ENCODE data around the gene TUNAR. TPM values are rescaled to one million over a fixed set of nuclear protein-coding genes. Genes with fewer than 3 reads are reported as not detected.

Gene TUNAR
- total RNA-seq, 1 experiment from 2014 or later, result 0.10 TPM

- BruUV-seq (replicated peaks), result no TSS peak
- Histone ChIP-seq H3K4me3 (ENCODE audit: low read depth in 2 of 2, low read length in 2 of 2) (no peak overlapping the region), H3K4me1 (ENCODE audit: control insufficient read depth, insufficient read depth, low read length) (no peaks in the 10 kb centered on the region), H3K27me3 (ENCODE audit: control insufficient read depth, insufficient read depth, low read length) (no peaks in the 10 kb centered on the region; the same call in 1 of the 2 replicates), H3K27ac (ENCODE audit: low read length) (no peak overlapping the region), H3K36me3 (ENCODE audit: control insufficient read depth, insufficient read depth, low read length) (no peaks in the 10 kb centered on the region), H3K9me3 (ENCODE audit: control insufficient read depth, insufficient read depth, low read depth, low read length) (no peaks in the 10 kb centered on the region)
- intact Hi-C loops (cut with micrococcal nuclease; ENCODE audit: unreplicated experiment) (no loop called here), in situ Hi-C loops (cut with HindIII; ENCODE audit: low pct_unique_long_range_greater_than_20kb, low sequenced_read_pairs) (no loop called here)
- TF ChIP-seq TCF7L2 (IDR thresholded peaks at IDR 0.05; ENCODE audit: low read depth, low read length) (no peak), POLR2AphosphoS5 (IDR thresholded peaks at IDR 0.05; ENCODE audit: low read depth, low read length) (no peak), CTCF (IDR thresholded peaks at IDR 0.05) (no peak), SIN3A (IDR thresholded peaks at IDR 0.05; ENCODE audit: borderline replicate concordance, insufficient read depth, low read depth, low read length) (no peak), REST (IDR thresholded peaks at IDR 0.05; ENCODE audit: insufficient read depth in 1 of 2, low read depth in 2 of 2, low read length in 1 of 2) (no peak)
- CTCF ChIA-PET, result no interaction called here
- ATAC-seq, result no peak
- DNase-seq (ENCODE audit: low read depth, low spot score), result no peak
- POLR2A ChIA-PET, result no interaction called here
These were observed 38.7 kb downstream of the TUNAR start for GRCh38 chr14:95915330-95915729.

- in situ Hi-C loops (cut with HindIII; ENCODE audit: low pct_unique_long_range_greater_than_20kb, low sequenced_read_pairs) (no loop called here), intact Hi-C loops (cut with micrococcal nuclease; ENCODE audit: unreplicated experiment) (no loop called here)
- ATAC-seq (no peak), DNase-seq (ENCODE audit: low read depth, low spot score) (no peak)
- BruUV-seq (replicated peaks), result no TSS peak
- ChIA-PET CTCF (no interaction called here), POLR2A (no interaction called here)
- TF ChIP-seq REST (IDR thresholded peaks at IDR 0.05; ENCODE audit: insufficient read depth in 1 of 2, low read depth in 2 of 2, low read length in 1 of 2) (no peak), POLR2AphosphoS5 (IDR thresholded peaks at IDR 0.05; ENCODE audit: low read depth, low read length) (no peak), SIN3A (IDR thresholded peaks at IDR 0.05; ENCODE audit: borderline replicate concordance, insufficient read depth, low read depth, low read length) (no peak), CTCF (IDR thresholded peaks at IDR 0.05) (no peak), TCF7L2 (IDR thresholded peaks at IDR 0.05; ENCODE audit: low read depth, low read length) (no peak)
- H3K4me1 ChIP-seq (ENCODE audit: control insufficient read depth, insufficient read depth, low read length), result no peaks in the 10 kb centered on the region
- no peaks in the 10 kb centered on the region for H3K36me3 ChIP-seq (ENCODE audit: control insufficient read depth, insufficient read depth, low read length)
- no peaks in the 10 kb centered on the region for H3K9me3 ChIP-seq (ENCODE audit: control insufficient read depth, insufficient read depth, low read depth, low read length)
- H3K4me3 ChIP-seq (ENCODE audit: low read depth in 2 of 2, low read length in 2 of 2), result no peak overlapping the region
- no peaks in the 10 kb centered on the region; the same call in 1 of the 2 replicates for H3K27me3 ChIP-seq (ENCODE audit: control insufficient read depth, insufficient read depth, low read length)
- no peak overlapping the region for H3K27ac ChIP-seq (ENCODE audit: low read length)
These were observed 41.8 kb downstream of the TUNAR start for GRCh38 chr14:95918466-95918865.
